AG08396 (cell line): ENCODE data around the gene FOXK2.
"Not testable (repeated sequence)": the region's sequence is repeated elsewhere in the genome, so short reads cannot be mapped to it uniquely, and the experiment has no call there.

Source experiments
- DNase-seq: peaks from one replicate; pipeline ENCODE4 v3.0.0; 2012; ENCODE audit warnings: low spot score, mixed read lengths

The FOXK2 gene

DNA sequence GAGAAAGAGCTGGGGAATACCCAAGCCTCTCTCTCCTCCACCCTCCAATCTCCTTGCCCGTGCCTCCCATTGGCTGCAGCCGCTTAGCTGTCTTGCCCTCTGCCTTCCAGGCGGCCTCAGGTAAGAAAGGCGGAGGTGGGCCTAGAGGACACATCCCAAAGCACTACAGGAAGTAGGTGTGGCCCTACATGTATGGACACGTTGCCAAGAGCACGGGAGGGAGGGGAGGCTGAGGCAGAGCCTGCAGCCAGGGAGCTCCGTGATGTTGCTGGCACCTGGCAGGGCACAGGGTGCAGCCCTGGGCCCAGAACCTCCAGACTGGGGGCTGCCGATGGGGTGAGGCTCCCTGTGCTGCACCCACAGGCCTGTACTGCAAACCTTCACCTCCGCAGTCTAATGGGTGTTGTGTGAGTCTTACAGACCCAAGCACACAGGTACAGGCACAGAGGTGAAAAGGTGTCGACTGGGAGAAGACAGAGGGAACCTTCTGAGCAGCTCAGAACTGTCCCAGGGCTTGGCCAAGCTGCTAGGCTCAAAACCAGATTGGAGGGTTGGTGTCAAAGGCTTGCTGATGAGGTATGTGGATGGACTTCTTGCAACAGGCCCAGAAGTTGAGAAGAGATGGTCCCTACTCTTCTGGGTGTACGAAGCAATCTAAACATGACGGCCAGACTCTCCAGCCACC, 23.5 kb upstream of the FOXK2 start:
- DNase-seq = no peak

- DNase-seq = peak; percentile 96
Measured at GRCh38 chr17:82496529-82497434, 22.8 kb upstream of the FOXK2 start.

- no peak for DNase-seq
Measured at GRCh38 chr17:82497483-82498405, 21.8 kb upstream of the FOXK2 start.

GRCh38 chr17:82502207-82502606, 17.3 kb upstream of the FOXK2 start:
- peak; percentile 54 for DNase-seq

- no peak for DNase-seq
Measured at GRCh38 chr17:82503094-82503727, 16.3 kb upstream of the FOXK2 start.

- DNase-seq = no peak
Measured at GRCh38 chr17:82503728-82504308, 15.7 kb upstream of the FOXK2 start.

DNA sequence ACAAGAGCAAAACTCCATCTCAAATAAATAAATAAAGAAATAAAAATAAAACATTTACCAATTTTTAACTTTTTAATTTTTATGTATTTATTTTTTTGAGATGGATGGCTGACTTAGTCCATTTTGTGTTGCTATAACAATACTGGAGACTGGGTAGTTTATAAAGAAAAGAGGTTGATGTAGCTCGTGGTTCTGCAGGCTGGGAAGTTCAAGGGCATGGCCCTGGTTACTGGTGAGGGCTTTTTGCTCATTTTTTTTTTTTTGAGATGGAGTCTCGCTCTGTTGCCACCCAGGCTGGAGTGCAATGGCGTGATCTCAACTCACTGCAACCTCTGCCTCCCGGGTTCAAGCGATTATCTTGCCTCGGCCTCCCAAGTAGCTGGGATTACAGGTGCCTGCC, 14.2 kb upstream of the FOXK2 start:
- DNase-seq = no peak

- DNase-seq = not testable (repeated sequence)
Measured at GRCh38 chr17:82506402-82506801, 13.1 kb upstream of the FOXK2 start.

DNA sequence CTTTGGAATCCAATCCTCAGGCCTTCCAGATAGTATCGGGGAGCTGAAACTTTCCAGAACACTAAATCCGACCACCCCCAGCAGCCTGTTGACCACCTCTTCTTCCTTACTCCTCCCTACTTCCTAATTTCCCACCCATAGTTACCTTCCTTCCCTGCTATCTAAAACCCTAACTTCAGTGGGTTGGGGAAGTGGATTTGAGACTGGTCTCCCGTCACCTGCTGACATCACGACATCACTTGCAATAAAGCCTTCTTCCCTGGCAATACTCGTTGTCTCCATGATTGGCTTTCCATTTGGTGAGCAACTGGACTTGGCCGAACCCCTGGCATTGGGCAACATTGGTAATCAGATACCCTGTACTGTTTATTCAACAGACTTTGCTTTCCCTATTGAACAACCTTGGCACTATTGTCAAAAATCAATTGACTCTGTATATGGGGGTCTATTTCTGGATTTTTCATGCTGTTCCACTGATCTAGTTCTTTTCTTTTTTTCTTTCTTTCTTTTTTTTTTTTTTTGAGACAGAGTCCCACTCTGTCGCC, 11.8 kb upstream of the FOXK2 start:
- no peak for DNase-seq

DNA sequence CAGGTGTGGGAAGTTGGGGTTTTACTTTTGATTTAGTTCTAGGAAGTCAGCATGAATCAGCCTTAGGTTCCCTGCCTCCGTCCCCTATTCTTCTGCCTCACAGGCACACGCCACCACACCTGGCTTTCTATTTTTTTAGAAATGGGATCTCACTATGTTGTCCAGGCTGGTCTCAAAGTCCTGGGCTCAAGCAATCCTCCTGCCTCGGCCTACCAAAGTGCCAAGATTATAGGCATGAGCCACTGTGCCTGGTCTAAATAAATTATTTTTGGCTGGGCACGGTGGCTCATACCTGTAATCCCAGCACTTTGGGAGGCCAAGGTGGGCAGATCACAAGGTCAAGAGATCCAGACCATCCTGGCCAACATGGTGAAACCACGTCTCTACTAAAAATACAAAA, 7.9 kb upstream of the FOXK2 start:
- DNase-seq = not testable (repeated sequence)

DNA sequence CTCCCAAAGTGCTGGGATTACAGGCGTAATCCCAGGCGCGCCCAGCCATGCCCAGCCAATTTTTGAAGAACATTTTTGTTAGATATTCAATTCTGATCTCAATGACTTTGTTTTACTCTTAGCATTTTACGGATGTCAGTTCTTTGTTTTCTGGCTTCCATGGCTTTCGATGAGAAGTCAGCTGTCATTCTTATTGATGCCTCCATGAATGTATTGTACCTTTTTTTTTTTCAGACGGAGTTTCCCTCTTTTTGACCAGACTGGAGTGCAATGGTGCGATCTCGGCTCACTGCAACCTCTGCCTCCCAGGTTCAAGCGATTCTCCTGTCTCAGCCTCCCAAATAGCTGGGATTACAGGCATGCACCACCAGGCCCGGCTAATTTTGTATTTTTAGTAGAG, 5.7 kb upstream of the FOXK2 start:
- not testable (repeated sequence) for DNase-seq

DNA sequence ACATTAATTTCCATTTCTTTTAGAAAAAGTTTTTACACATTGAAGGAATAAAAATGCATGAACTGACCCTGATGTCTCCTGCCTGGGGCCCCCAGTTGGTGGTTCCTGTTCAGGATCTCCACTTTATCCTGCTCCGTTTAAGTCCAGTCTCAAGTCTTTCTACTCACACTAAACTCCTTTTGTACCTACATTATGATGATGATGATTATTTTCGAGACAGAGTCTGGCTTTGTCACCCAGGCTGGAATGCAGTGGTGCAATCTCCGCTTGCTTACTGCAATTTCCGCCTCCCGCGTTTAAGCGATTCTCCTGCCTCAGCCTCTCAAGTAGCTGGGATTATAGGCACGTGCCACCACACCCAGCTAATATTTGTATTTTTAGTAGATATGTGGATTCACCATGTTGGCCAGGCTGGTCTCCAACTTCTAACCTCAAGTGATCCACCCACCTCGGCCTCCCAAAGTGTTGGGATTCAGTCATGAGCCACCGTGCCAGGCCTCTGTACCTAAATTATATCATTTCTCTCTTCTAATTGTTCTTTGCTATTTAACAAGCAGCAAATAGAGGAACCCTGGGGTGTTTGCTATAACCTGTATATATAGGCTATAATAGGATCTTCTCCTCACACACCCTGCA, 2.2 kb upstream of the FOXK2 start:
- DNase-seq = no peak

DNA sequence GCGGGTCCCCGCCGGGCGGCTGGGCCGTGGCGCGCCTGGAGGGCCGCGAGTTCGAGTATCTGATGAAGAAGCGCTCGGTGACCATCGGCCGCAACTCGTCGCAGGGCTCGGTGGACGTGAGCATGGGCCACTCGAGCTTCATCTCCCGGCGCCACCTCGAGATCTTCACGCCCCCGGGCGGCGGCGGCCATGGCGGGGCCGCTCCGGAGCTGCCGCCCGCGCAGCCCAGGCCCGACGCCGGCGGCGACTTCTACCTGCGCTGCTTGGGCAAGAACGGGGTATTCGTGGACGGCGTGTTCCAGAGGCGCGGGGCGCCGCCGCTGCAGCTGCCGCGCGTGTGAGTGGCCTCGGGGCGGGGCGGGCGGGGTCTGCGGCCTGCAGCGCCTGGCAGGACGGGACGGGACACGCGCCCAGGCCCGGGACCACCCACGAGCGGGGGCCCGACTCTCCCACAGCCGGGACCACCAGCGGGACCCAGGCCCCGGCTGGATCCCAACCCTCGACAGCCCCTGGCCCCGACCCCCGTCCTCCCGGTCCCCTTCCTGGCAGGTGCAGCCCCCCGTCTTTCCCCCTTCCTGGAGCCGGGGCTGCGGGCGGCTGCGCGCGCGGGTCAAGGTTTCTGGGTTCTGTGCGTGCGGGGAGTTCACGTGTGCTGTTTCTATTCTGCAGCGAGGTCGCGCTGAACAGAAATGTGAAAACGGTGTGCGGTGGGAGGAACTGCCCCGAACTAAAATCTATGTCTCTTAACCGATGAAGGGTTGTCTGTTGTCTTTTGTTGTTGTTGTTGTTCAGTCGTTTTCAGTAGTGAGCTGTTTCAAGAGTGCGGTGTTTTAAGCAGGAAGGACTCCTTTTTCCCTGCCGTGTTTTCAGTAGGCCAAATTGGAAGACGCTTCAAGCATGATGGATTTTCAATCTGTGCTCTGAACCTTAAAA, 705 bp downstream of the FOXK2 start:
- DNase-seq = peak; percentile 49

- DNase-seq = no peak
Measured at GRCh38 chr17:82524540-82524939, 5.0 kb downstream of the FOXK2 start.

GRCh38 chr17:82525712-82526111, 6.2 kb downstream of the FOXK2 start:
- no peak for DNase-seq

DNA sequence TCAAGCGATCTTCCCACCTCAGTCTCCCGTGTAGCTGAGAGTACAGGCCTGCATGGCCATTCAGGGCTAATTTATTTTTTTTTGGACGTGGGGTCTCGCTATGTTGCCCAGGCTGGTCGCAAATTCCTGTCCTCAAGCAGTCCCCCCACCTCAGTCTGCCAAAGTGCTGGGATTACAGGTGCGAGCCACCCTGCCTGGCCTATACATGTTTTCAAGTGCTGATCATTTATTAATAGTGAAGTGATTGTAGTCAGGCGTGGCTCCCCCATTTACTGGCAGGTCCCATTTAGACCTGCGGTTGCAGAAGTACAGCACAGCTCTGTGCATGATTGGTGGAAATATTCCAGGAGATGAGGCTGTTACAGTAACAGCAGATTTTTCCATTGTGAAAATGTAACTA, 8.4 kb downstream of the FOXK2 start:
- DNase-seq = no peak

GRCh38 chr17:82528484-82529265, 9.1 kb downstream of the FOXK2 start:
- DNase-seq = peak; percentile 49

GRCh38 chr17:82529914-82530300, 10.4 kb downstream of the FOXK2 start:
- DNase-seq = no peak

- DNase-seq = peak; percentile 60
Measured at GRCh38 chr17:82531431-82531881, 11.9 kb downstream of the FOXK2 start.
